Skeletal muscle satellite cell (primary cell): ENCODE results near the gene AMN. TPM values are rescaled to one million over a fixed set of nuclear protein-coding genes. Genes with fewer than 3 reads are reported as not detected.
"Not testable (repeated sequence)": the region's sequence is repeated elsewhere in the genome, so short reads cannot be mapped to it uniquely, and the experiment has no call there.

ENCODE experiments used
- H3K27me3 ChIP-seq: 2 replicates; pipeline ENCODE4 v1.7.0; 2013; ENCODE audit warnings: low read length; ENCODE audit not compliant: control insufficient read depth, insufficient read depth
- H3K36me3 ChIP-seq: 2 replicates; pipeline ENCODE4 v1.7.0; 2013; ENCODE audit warnings: mild to moderate bottlenecking, control low read depth, low read length; ENCODE audit not compliant: insufficient read depth
- H3K4me1 ChIP-seq: 2 replicates; pipeline ENCODE4 v1.7.0; 2013; ENCODE audit warnings: low read length; ENCODE audit not compliant: control insufficient read depth, insufficient read depth
- H3K4me2 ChIP-seq: 2 replicates; pipeline ENCODE4 v1.7.0; 2013; ENCODE audit warnings: mild to moderate bottlenecking, low read length
- H3K4me3 ChIP-seq: 2 replicates; pipeline ENCODE4 v1.7.0; 2013; ENCODE audit warnings: low read length
- H3K9ac ChIP-seq: 2 replicates; pipeline ENCODE4 v1.7.0; 2013; ENCODE audit warnings: mild to moderate bottlenecking, low read depth, low read length, moderate library complexity
- H3K9me3 ChIP-seq: replicated peaks from 2 replicates; pipeline ENCODE4 v1.7.0; 2013; ENCODE audit warnings: mild to moderate bottlenecking, control low read depth, low read length
- total RNA-seq: library from RNA; depleted of rRNA; stranded (reverse); fragments of >200 nt; gene quantifications from 2 replicates; pipeline ENCODE4 v1.2.3, GENCODE V29; 2012; rRNA removed

Gene AMN
- total RNA-seq: not detected in 2 replicates

- no peak within 1 kb of the TSS for H3K9ac ChIP-seq
- H3K4me3 ChIP-seq: peak within 1 kb of the TSS; percentile 52
- peaks cover 60% of the 10 kb centered on the region for H3K27me3 ChIP-seq
- H3K4me2 ChIP-seq: peak within 1 kb of the TSS; percentile 70
- H3K36me3 ChIP-seq: no peaks in the 10 kb centered on the region
- H3K4me1 ChIP-seq: peaks cover 7% of the 10 kb centered on the region
- no peaks in the 10 kb centered on the region for H3K9me3 ChIP-seq
Measured at GRCh38 chr14:102922490-102923200, at the start of gene AMN. Gene AMN (plus strand): TSS chr14:102922663. CDS start chr14:102922689, 26 bp downstream.

- H3K36me3 ChIP-seq: peaks cover 39% of the 10 kb centered on the region
- H3K9me3 ChIP-seq: no peaks in the 10 kb centered on the region
- H3K27me3 ChIP-seq: no peaks in the 10 kb centered on the region
- no peak overlapping the region for H3K4me2 ChIP-seq
- no peak overlapping the region for H3K4me3 ChIP-seq
- H3K4me1 ChIP-seq: peaks cover 12% of the 10 kb centered on the region
- no peak overlapping the region for H3K9ac ChIP-seq
Measured at GRCh38 chr14:102873131-102873530, 49.3 kb upstream of the AMN start.

DNA sequence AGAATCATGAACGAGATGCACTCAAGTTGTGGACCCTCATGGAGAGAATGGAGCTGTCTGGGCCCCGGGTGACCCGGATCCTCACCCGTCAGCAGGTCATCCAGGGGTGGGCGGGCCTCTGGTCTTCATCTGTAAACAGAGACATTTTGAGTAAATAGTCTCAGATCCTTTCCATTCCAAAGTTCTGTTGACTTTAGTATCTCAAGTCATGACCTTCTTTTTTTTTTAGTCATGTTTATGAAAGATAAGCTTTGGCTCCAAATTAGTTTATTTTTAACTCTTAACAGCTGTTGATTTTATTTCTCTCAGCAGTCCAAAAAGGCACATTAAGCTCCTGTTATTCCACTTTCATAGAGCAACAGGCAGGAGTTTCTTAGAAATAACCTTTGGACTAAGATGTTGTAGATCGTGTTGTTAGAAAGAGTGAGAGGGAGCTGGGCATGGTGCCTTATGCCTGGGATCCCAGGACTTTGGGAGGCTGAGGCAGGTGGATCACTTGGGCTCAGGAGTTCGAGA lies 48.9 kb upstream of the AMN start:
- Histone ChIP-seq H3K4me2 (no peak overlapping the region), H3K4me1 (peaks cover 12% of the 10 kb centered on the region), H3K4me3 (no peak overlapping the region), H3K27me3 (no peaks in the 10 kb centered on the region), H3K36me3 (peaks cover 39% of the 10 kb centered on the region), H3K9ac (no peak overlapping the region), H3K9me3 (no peaks in the 10 kb centered on the region)

DNA sequence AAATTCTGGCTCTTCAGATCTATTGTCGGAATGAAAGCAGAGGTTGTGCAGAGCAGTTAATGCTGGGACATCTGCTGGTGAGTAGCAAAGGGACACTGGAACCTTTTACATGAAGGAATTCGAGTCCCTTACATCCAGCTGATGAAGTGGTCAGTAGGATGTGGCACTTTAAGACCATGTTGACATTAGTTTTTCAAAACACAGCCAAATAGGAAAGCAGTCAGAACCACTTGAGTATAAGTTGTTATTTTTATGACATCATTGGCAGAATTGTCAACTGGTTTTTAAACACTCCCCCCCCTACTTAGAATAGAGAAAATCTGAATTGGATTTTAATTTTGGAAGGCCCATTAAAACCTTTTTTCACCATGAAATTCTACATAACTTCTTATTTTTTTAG lies 46.8 kb upstream of the AMN start:
- Histone ChIP-seq H3K4me2 (no peak overlapping the region), H3K4me3 (no peak overlapping the region), H3K27me3 (no peaks in the 10 kb centered on the region), H3K36me3 (peaks cover 40% of the 10 kb centered on the region), H3K4me1 (peaks cover 12% of the 10 kb centered on the region), H3K9me3 (no peaks in the 10 kb centered on the region), H3K9ac (no peak overlapping the region)

DNA sequence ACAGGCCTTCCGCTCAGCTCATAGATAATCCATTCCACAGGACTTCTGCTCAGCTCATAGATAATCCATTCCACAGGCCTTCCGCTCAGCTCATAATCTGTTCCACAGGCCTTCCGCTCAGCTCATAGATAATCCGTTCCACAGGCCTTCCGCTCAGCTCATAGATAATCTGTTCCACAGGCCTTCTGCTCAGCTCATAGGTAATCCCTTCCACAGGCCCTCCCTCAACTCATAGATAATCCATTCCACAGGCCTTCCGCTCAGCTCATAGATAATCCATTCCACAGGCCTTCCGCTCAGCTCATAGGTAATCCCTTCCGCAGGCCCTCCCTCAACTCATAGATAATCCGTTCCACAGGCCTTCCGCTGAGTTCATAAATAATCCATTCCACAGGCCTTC lies 45.0 kb upstream of the AMN start:
- Histone ChIP-seq H3K36me3 (peaks cover 22% of the 10 kb centered on the region), H3K4me1 (peaks cover 12% of the 10 kb centered on the region)
- H3K4me3 ChIP-seq, H3K27me3 ChIP-seq, H3K9ac ChIP-seq, H3K4me2 ChIP-seq, H3K9me3 ChIP-seq: not testable (repeated sequence)

DNA sequence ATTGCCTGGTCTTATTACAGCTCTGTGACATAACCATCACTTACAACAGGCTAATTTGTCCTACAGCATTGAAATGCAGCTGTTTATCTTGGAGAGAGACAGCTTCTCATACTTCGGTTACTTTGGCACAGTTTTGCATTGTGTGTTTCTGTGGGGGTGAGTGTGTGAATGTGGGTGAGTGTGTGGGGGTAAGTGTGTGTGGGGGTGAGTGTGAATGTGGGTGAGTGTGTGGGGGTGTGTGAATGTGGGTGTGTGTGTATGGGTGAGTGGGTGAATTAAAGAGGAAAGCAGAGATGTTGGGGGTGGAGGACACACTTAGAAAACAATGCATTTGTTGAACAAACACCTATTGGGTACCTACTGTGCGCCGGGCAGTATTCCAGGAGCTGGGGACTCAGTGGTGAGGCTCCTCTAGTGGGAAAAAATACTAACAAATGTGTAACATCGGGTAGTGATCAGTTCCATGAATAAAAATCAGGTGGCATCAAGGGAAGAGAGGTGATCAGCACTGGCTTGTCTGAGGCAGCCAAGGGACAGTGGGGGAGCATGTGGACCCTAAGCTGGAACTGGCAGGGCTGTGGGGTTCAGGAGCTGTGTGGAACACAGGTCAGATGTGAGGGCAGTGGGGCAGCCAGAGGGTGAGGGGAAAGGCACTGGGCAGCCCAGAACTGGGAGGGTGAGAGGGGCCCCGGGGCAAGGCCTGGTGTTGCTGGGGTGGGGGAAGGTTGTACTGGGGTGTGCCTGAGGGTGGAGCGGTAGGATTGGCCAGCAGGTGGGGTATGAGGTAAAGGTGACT lies 44.1 kb upstream of the AMN start:
- H3K9ac ChIP-seq: no peak overlapping the region
- no peak overlapping the region for H3K4me3 ChIP-seq
- no peak overlapping the region for H3K4me2 ChIP-seq
- H3K36me3 ChIP-seq: peaks cover 22% of the 10 kb centered on the region
- peaks cover 12% of the 10 kb centered on the region for H3K4me1 ChIP-seq
- H3K27me3 ChIP-seq: no peaks in the 10 kb centered on the region
- H3K9me3 ChIP-seq: no peaks in the 10 kb centered on the region

DNA sequence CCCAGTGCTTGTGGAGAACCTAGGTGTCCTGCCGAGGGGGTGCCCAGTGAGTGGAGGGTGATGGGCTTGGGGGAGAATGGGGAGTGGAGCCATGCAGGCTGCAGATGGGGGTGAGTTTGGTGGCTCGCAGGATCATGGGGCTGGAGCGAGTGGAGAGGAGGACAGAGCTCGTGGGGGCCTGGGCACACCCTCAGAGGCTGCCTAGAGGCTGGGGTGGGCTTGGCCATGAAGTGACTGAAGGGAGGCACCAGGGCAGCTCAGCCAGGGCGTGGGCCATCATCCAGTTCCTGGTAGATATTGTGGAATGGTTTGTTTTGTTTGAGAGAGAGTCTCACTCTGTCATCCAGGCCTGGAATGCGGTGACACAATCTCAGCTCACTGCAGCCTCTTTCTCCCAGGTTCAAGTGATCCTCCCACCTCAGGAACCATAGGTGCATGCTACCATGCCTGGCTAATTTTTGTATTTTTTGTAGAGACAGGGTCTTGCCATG lies 43.4 kb upstream of the AMN start:
- H3K4me2 ChIP-seq: no peak overlapping the region
- H3K9ac ChIP-seq: no peak overlapping the region
- peaks cover 12% of the 10 kb centered on the region for H3K4me1 ChIP-seq
- no peak overlapping the region for H3K4me3 ChIP-seq
- no peaks in the 10 kb centered on the region for H3K9me3 ChIP-seq
- no peaks in the 10 kb centered on the region for H3K27me3 ChIP-seq
- H3K36me3 ChIP-seq: peaks cover 23% of the 10 kb centered on the region

DNA sequence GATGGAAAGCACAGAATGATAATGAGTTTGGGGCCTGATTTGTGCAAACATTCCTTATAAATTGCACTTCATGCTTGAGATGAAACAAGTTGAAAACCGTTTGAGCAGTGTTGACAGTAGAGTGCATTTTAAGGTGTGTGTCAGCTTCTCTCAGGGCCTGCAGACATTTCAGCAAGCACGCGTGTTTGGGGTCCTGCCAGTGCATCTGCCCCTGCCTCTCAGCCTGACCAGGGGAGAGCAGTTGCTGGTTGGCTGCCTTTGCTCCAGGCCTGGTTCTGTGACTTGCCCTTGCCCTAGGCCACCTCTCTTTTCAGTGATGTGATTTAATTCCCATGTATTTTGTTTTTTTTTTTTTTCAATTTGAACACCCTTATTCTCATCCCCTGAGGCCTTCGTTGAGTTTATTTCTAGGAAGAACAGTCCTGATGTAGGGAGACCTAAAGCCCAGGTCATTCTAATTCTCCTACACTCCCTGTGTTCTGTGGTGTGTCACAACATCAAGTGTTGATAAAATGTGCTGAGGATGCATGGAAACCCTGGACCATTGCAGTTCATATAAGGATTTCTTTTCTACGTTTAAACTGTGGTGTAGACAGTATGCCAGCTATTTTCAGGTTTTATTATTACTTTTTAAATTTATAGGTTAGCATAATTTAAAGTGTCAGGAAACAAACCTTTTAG lies 40.1 kb upstream of the AMN start:
- H3K4me1 ChIP-seq: no peaks in the 10 kb centered on the region
- no peak overlapping the region for H3K4me2 ChIP-seq
- peaks cover 23% of the 10 kb centered on the region for H3K36me3 ChIP-seq
- H3K9me3 ChIP-seq: no peaks in the 10 kb centered on the region
- no peak overlapping the region for H3K9ac ChIP-seq
- no peak overlapping the region for H3K4me3 ChIP-seq
- no peaks in the 10 kb centered on the region for H3K27me3 ChIP-seq

- H3K9me3 ChIP-seq: no peaks in the 10 kb centered on the region
- no peaks in the 10 kb centered on the region for H3K4me1 ChIP-seq
- no peak overlapping the region for H3K4me3 ChIP-seq
- no peak overlapping the region for H3K4me2 ChIP-seq
- no peaks in the 10 kb centered on the region for H3K27me3 ChIP-seq
- no peak overlapping the region for H3K9ac ChIP-seq
- H3K36me3 ChIP-seq: peaks cover 20% of the 10 kb centered on the region
Measured at GRCh38 chr14:102883089-102883541, 39.3 kb upstream of the AMN start.

DNA sequence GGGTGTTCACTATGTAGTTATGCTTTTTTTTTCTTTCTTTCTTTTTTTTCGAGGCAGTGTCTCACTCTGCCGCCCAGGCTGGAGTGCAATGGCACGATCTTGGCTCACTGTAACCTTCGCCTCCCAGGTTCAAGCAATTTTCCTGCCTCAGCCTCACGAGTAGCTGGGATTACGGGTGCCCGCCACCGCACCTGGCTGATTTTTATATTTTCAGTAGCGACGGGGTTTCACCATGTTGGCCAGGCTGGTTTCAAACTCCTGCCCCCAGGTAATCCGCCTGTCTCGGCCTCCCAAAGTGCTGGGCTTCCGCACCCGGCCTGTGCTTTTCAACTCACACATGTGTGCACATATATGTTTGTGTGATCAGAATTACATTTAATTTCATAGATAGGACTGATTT lies 38.9 kb upstream of the AMN start:
- peaks cover 24% of the 10 kb centered on the region for H3K36me3 ChIP-seq
- H3K9ac ChIP-seq: no peak overlapping the region
- H3K4me3 ChIP-seq: no peak overlapping the region
- H3K4me2 ChIP-seq: no peak overlapping the region
- H3K9me3 ChIP-seq: no peaks in the 10 kb centered on the region
- no peaks in the 10 kb centered on the region for H3K4me1 ChIP-seq
- H3K27me3 ChIP-seq: no peaks in the 10 kb centered on the region

DNA sequence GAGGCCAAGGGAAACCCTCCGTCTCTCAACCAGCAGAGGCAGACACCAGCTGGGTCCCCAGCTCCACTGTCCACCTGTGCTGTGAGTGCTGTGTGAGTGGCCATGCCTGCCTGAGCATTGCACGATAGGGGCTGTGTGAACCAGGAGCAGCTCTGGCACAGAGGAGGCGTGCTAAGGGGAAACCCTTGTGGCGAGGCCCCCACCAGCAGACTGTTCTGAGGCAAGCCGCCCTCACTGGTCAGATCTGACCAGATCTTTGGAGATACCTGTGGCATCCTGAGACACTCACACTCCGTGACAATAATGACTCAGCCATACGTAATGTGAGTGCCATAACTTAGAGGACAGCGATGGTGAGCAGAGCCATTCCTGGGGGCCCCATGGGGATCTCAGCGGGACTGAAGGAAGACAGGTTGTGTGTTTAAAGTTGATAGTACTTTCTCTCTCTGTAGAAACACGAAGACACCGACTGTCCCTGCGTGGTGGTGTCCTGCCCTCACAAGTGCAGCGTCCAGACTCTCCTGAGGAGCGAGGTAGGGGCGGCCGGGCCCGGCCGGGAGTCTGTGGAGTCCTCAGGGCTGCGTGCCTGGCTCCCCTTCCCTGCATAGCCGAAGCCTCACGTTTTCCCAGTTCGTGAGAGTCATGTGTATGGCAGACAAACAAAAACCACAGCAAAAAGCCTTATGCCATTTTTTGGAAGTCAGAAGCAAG lies 36.6 kb upstream of the AMN start:
- peaks cover 20% of the 10 kb centered on the region for H3K36me3 ChIP-seq
- H3K27me3 ChIP-seq: no peaks in the 10 kb centered on the region
- no peak overlapping the region for H3K4me3 ChIP-seq
- H3K4me1 ChIP-seq: no peaks in the 10 kb centered on the region
- H3K9ac ChIP-seq: no peak overlapping the region
- H3K9me3 ChIP-seq: no peaks in the 10 kb centered on the region
- no peak overlapping the region for H3K4me2 ChIP-seq
